GM18909 (cell line): Measurements from ENCODE around the gene ZNF33B.
"Not testable (repeated sequence)": the region's sequence is repeated elsewhere in the genome, so short reads cannot be mapped to it uniquely, and the experiment has no call there.

ENCODE experiments used
- ATAC-seq: cut with Tn5 transposase; IDR thresholded peaks from one replicate; pipeline ENCODE4 v1.9.1; 2021; ENCODE audit warnings: mild to moderate bottlenecking; ENCODE audit not compliant: unreplicated experiment, poor library complexity

Gene ZNF33B

DNA sequence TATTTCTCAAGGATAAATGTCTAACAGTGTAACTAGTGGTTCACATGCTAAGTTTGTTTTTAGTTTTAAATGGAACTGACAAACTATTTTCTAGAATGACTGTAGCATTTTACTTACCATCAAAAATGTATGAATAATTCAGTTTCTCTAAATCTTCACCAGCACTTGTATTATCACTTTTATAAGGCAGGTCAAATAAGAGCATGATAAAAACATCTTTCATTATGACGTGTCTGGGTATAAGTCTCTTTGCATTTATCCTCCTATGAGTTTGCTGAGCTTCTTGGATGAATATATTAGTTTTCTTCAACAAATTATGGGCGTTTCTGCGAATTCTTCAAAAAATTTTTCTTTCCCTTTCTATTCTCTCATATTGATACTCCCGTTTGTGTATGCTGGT is 19.9 kb downstream of the ZNF33B start:
- no peak for ATAC-seq

GRCh38 chr10:42615419-42615818 is 23.0 kb downstream of the ZNF33B start:
- ATAC-seq = no peak

DNA sequence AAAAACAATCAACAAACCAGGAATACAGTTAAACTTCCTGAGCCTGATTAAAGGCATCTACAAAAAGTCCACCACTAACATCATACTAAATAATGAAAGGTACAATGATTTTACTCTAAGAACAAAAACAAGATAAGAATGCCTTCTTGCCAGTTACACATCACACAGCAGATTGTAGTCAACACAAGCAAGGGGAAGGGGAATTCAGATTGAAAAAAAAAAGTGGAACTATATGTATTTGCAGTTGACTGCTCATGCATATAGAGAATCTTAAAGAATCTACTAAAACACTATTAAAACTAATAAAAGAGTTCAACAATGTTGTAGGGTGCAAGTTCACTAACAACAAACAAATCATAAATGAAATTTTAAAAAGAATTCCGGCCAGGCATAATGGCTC is 28.5 kb downstream of the ZNF33B start:
- no peak for ATAC-seq

DNA sequence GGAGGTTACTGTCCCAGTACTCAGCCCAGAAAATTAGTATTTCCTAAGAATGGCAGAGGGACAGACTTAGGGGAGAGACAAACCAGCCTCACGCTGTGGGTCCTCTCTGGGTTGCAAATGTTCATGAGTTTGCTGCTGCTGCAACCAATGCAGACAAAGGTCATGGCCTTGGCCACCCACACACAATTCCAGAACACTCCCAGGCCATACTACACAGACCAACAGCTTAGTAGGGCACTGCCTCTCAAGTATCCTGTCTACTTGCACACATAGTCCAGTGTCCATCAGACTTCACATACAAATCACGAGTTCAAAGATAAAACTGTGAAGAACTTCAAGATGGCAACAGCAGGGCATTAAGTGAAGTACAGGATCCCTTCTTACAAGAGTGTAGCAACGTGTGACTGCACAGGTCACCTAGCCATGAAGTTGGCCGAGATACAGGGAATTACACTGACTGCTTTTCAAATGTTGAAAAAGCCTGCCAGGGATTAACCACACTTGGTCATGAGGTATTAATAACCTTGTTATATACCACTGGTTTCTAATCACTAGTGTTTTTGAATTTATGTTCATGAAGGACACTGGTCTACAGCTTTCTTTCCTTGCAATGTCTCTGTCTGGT is 40.0 kb downstream of the ZNF33B start:
- no peak for ATAC-seq

- no peak for ATAC-seq
Measured at GRCh38 chr10:42596196-42596595, 42.2 kb downstream of the ZNF33B start.

GRCh38 chr10:42594246-42594650 is 44.1 kb downstream of the ZNF33B start:
- ATAC-seq = no peak

DNA sequence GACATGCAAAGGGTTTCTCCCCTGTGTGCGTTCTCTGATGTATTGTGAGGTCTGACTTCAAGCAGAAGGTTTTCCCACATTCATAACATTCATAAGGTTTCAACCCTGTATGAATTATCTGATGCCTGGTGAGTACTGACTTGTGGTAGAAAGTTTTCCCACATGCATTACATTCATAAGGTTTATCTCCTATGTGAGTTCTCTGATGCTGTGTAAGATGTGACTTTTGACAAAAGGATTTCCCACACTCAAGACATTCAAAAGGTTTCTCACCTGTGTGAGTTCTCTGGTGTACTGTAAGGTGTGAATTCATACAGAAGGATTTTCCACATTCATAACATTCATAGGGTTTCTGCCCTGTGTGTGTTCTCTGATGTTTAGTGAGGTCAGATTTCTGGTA is 45.1 kb downstream of the ZNF33B start:
- no peak for ATAC-seq

GRCh38 chr10:42583828-42584227 is 54.5 kb downstream of the ZNF33B start:
- no peak for ATAC-seq

GRCh38 chr10:42578019-42578418 is 60.4 kb downstream of the ZNF33B start:
- no peak for ATAC-seq

GRCh38 chr10:42576338-42576737 is 62.0 kb downstream of the ZNF33B start:
- no peak for ATAC-seq

GRCh38 chr10:42574336-42574735 is 64.0 kb downstream of the ZNF33B start:
- no peak for ATAC-seq

- no peak for ATAC-seq
Measured at GRCh38 chr10:42556931-42557330, 81.4 kb downstream of the ZNF33B start.

DNA sequence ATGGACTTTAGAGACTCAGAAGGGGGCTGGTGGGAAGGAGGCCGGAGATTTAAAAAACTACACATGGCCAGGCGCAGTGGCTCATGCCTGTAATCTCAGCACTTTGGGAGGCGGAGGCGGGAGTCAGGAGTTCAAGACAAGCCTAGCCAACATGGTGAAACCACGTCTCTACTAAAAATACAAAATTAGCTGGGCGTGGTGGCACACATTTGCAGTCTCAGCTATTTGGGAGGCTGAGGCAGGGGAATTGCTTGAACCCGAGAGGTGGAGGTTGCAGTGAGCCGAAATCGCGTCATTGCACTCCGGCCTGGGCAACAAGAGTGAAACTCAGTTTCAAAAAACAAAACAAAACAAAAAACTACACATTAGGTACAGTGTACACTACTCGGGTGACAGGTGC is 84.8 kb downstream of the ZNF33B start:
- ATAC-seq = not testable (repeated sequence)

GRCh38 chr10:42553064-42553407 is 85.3 kb downstream of the ZNF33B start:
- ATAC-seq = peak; percentile 37

DNA sequence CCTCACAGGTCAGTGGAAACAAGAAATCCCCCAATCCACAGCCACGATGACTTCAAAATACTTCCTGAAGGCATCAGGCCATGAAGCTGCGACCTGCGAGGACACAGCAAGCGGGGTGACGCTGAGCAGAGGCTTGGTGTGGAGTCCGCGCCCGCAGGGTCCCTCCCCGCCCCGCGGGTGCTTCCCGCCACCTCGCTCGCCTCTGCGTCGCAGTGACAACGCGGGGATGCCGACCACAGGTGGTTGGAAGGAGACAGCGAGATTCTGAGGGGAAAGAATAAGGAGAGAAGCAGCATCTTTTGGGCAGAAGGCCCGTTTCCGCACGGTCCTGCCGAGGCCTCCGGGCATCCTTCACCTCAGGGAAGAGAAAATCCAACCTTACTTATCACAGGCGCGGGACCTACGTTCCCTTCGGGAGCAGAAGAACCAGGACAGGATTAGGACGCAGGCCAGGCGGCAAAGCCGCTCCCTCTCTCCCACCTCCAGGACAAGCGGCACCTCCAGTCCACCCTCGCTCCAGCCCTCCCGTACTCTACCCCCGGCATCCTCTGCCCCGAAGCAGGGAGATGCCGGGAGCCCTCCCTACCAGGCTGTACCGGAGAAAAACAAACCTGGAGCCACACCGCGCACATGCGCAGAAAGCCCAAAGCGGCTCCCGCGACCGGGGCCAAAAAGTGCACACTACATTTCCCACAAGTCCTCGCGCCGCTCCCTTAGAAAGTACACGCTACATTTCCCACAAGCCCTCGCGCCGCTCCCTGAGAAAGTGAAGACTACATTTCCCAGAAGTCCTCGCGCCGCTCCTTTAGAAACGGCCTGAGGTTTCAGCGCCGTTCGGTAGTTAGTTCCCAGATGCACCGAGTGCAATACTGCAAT is 85.9 kb downstream of the ZNF33B start:
- peak; percentile 95 for ATAC-seq

GRCh38 chr10:42551582-42552187 is 86.7 kb downstream of the ZNF33B start:
- no peak for ATAC-seq

GRCh38 chr10:42549851-42550250 is 88.5 kb downstream of the ZNF33B start:
- no peak for ATAC-seq

DNA sequence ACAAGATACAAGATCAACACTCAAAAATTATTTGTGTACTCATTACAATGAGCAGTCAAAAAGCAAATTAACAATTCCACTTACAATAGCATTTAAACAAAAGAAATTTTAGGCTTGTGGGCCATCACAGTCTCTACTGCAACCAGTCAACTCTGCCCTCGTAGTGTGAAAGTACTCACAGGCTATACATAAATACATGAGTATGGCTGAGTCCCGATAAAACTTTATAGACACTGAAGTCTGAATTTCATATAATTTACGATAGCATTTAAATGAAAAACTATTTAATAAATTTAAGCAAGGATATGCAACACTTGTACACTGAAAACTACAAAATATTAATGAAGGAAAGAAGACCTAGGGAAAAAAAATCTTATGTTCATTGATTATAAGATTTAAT is 90.1 kb downstream of the ZNF33B start:
- no peak for ATAC-seq

GRCh38 chr10:42544945-42545344 is 93.4 kb downstream of the ZNF33B start:
- ATAC-seq = no peak

GRCh38 chr10:42543840-42544372 is 94.5 kb downstream of the ZNF33B start:
- no peak for ATAC-seq
